Measurements from ENCODE around the gene SNCG.

SNCG gene

GRCh38 chr10:86957471-86958115 is 806 bp upstream of the SNCG start, which contains the start of gene MMRN2:
MMRN2 (minus strand) TSS chr10:86957615; CDS start chr10:86957541, 74 bp downstream.
- TF ChIP-seq CTCF (IDR thresholded peaks at IDR 0.05; ENCODE audit: low read depth, low read length), result no peak
- DNase-seq (ENCODE audit: low read depth in 2 of 2), result peak; percentile 48 to 60
- peak within 1 kb of the TSS in 1 of 2 donors; percentile 18 for H3K4me3 ChIP-seq (replicated peaks in 1 of 2; ENCODE audit: low read depth in 2 of 2, low read length in 2 of 2)

GRCh38 chr10:86958901-86959736 is 720 bp downstream of the SNCG start:
- peak overlapping the region in 1 of 2 donors; percentile 18 for H3K4me3 ChIP-seq (replicated peaks in 1 of 2; ENCODE audit: low read depth in 2 of 2, low read length in 2 of 2)
- DNase-seq (ENCODE audit: low read depth in 2 of 2), result peak; percentile 77 to 84
- TF ChIP-seq CTCF (IDR thresholded peaks at IDR 0.05; ENCODE audit: low read depth, low read length), result no peak

- no peak for DNase-seq (ENCODE audit: low read depth in 2 of 2)
- no peak overlapping the region for H3K4me3 ChIP-seq (replicated peaks in 1 of 2; ENCODE audit: low read depth in 2 of 2, low read length in 2 of 2)
- no peak for TF ChIP-seq CTCF (IDR thresholded peaks at IDR 0.05; ENCODE audit: low read depth, low read length)
These were observed 1.3 kb downstream of the SNCG start for GRCh38 chr10:86959737-86960002.

- TF ChIP-seq CTCF (IDR thresholded peaks at IDR 0.05; ENCODE audit: low read depth, low read length), result peak; percentile 96
- DNase-seq (ENCODE audit: low read depth in 2 of 2), result peak; percentile 81 to 83
- no peak overlapping the region for H3K4me3 ChIP-seq (replicated peaks in 1 of 2; ENCODE audit: low read depth in 2 of 2, low read length in 2 of 2)
These were observed 1.8 kb downstream of the SNCG start for GRCh38 chr10:86960003-86960862.

GRCh38 chr10:86960863-86961434 is 2.5 kb downstream of the SNCG start:
- TF ChIP-seq CTCF (IDR thresholded peaks at IDR 0.05; ENCODE audit: low read depth, low read length), result no peak
- no peak overlapping the region for H3K4me3 ChIP-seq (replicated peaks in 1 of 2; ENCODE audit: low read depth in 2 of 2, low read length in 2 of 2)
- no peak for DNase-seq (ENCODE audit: low read depth in 2 of 2)

- no peak for TF ChIP-seq CTCF (IDR thresholded peaks at IDR 0.05; ENCODE audit: low read depth, low read length)
- no peak for DNase-seq (ENCODE audit: low read depth in 2 of 2)
- no peak overlapping the region for H3K4me3 ChIP-seq (replicated peaks in 1 of 2; ENCODE audit: low read depth in 2 of 2, low read length in 2 of 2)
These were observed 3.2 kb downstream of the SNCG start for GRCh38 chr10:86961481-86962091.

All from cardiac fibroblast (primary cell).